Measurements from ENCODE around the gene ARNT2.
A peak's percentile ranks its signal among the peaks of the same experiment; 100 is the strongest.

ARNT2 gene

DNA sequence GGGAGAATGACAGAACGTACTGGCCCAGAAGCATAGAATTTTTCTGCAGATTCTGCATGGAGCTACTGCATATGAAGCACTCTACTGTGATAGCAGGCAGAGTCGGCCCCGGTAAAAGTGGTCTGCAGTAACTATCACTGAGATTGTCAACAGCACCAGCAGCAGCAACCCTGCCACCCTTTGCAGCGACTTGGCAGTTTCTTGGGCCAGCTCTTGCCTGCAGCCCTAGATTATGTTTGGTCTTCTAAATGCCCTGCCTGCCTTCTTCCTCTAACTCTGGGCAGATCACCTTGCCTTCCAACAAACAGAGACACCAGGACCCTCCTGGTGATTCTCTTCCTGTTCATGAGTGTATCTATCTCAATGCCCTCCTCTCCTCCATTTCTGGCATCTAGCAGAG is 161.8 kb downstream of the ARNT2 start:
- H3K4me3 ChIP-seq (ENCODE audit: low read depth, low read length): no peak overlapping the region
- no peak for DNase-seq
- no peaks in the 10 kb centered on the region for H3K36me3 ChIP-seq
- TF ChIP-seq, protein P1, sequence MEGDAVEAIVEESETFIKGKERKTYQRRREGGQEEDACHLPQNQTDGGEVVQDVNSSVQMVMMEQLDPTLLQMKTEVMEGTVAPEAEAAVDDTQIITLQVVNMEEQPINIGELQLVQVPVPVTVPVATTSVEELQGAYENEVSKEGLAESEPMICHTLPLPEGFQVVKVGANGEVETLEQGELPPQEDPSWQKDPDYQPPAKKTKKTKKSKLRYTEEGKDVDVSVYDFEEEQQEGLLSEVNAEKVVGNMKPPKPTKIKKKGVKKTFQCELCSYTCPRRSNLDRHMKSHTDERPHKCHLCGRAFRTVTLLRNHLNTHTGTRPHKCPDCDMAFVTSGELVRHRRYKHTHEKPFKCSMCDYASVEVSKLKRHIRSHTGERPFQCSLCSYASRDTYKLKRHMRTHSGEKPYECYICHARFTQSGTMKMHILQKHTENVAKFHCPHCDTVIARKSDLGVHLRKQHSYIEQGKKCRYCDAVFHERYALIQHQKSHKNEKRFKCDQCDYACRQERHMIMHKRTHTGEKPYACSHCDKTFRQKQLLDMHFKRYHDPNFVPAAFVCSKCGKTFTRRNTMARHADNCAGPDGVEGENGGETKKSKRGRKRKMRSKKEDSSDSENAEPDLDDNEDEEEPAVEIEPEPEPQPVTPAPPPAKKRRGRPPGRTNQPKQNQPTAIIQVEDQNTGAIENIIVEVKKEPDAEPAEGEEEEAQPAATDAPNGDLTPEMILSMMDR (IDR thresholded peaks at IDR 0.05; ENCODE audit: low read depth, low read length): no peak
- no peaks in the 10 kb centered on the region for H3K9me3 ChIP-seq
- no peaks in the 10 kb centered on the region for H3K4me1 ChIP-seq
- no peaks in the 10 kb centered on the region for H3K27me3 ChIP-seq

DNA sequence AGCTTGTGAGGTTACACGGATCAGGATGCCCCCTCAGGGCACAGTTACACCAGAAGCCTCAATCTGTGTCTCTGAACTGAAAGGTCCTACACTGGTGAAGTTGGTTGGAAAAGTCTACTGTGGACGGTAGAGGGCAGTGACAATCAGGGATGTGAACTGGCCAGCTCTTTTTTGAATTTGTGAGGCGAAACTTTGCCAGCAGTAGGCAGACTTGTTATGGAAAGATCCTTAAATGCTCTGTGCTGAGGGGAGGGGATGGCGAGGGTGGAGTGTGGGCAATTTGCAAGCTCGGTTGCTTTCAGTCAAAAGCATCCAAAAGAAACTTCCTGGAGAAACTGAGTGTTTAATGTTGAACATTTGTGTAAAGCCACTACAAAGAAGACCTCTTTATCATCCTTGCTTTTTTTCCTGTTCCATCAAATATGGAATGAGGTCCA is 163.6 kb downstream of the ARNT2 start:
- no peaks in the 10 kb centered on the region for H3K36me3 ChIP-seq
- H3K4me3 ChIP-seq (ENCODE audit: low read depth, low read length): no peak overlapping the region
- peak; percentile 57 for DNase-seq
- no peaks in the 10 kb centered on the region for H3K4me1 ChIP-seq
- no peaks in the 10 kb centered on the region for H3K9me3 ChIP-seq
- no peaks in the 10 kb centered on the region for H3K27me3 ChIP-seq
- TF ChIP-seq, protein P1 (IDR thresholded peaks at IDR 0.05; ENCODE audit: low read depth, low read length): peak; percentile 84

DNA sequence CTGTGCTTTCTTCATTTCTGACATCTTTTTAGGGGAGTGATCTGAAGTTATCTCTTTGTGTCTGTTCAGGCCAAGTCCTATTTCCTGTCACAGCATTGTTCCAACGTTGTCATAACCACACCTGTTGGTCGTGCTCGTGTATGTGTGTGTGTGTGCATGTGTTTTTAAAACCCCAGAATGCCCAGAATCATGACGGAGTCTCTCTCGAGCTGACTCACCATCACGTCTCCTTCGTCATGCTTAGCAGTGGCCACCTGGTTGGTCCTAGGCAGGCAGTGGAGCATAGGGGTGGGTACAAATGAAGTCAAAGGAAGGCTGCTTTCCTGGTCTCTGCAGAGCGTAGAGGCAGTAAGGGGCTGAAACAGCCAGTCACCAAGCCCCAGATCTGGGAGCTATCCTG is 164.1 kb downstream of the ARNT2 start:
- DNase-seq: no peak
- TF ChIP-seq, protein P1 (IDR thresholded peaks at IDR 0.05; ENCODE audit: low read depth, low read length): no peak

DNA sequence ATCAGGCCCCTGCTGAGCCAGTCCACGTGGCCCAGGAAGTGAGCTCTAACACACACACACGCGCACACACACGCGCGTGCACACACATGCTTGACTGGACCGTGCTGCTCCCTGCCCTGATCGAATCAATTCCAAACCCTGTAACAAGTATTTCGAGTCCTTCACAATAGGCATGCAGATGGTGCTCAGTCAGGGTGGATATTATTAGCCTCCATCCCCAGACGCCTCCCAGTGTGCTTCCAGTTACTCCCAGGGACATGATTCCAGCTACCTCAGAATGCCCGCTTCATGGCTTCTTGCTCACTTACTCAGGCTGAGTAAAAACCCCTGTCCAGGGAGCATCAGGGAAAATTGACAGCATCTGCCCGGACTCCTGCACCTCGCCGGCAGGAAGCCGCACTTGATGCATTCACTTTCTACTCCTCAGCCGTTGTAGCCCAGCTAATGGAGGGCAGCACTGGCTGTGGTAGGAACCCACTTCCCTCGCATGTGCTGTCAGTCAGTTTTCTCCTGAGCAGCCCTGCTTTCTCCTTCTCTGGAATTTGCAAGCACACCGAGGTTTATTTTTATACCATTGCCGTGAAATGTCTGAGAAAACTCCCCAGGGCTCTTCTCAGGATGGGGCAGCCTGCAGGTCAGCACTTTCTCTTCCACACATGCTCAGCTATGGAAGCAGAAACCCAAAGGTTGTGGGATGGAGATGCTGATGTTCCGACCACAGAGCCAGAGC is 164.9 kb downstream of the ARNT2 start:
- Histone ChIP-seq H3K4me3 (ENCODE audit: low read depth, low read length) (no peak overlapping the region), H3K4me1 (no peaks in the 10 kb centered on the region), H3K36me3 (no peaks in the 10 kb centered on the region), H3K9me3 (no peaks in the 10 kb centered on the region), H3K27me3 (no peaks in the 10 kb centered on the region)
- TF ChIP-seq, protein P1 (IDR thresholded peaks at IDR 0.05; ENCODE audit: low read depth, low read length): no peak
- DNase-seq: no peak

More for the DNA sequence above, 164.1 kb downstream of the ARNT2 start:
- Histone ChIP-seq H3K4me3 (ENCODE audit: low read depth, low read length) (no peak overlapping the region), H3K9me3 (no peaks in the 10 kb centered on the region), H3K4me1 (no peaks in the 10 kb centered on the region), H3K36me3 (no peaks in the 10 kb centered on the region), H3K27me3 (no peaks in the 10 kb centered on the region)

DNA sequence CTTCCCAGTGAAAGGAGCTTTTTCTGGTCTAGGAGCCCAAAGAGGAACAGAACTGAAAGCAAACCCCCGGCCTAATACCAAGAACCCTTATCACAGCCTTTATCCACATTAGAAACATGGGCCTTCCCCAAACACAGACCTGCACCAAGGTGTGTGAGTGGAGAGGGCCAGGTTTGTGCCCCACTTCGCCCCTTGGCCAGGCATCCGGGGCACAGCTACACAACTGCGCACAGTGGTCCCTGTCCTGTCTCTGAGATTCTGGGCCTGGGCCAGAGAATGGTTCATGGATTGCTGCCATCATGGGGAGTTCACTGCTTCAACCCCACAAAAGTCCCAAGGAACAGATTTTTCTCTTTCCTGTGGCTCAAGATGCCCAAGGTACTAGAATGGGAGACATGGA is 165.5 kb downstream of the ARNT2 start:
- no peaks in the 10 kb centered on the region for H3K36me3 ChIP-seq
- no peaks in the 10 kb centered on the region for H3K27me3 ChIP-seq
- H3K4me3 ChIP-seq (ENCODE audit: low read depth, low read length): no peak overlapping the region
- no peaks in the 10 kb centered on the region for H3K9me3 ChIP-seq
- TF ChIP-seq, protein P1 (IDR thresholded peaks at IDR 0.05; ENCODE audit: low read depth, low read length): no peak
- DNase-seq: no peak
- H3K4me1 ChIP-seq: no peaks in the 10 kb centered on the region

DNA sequence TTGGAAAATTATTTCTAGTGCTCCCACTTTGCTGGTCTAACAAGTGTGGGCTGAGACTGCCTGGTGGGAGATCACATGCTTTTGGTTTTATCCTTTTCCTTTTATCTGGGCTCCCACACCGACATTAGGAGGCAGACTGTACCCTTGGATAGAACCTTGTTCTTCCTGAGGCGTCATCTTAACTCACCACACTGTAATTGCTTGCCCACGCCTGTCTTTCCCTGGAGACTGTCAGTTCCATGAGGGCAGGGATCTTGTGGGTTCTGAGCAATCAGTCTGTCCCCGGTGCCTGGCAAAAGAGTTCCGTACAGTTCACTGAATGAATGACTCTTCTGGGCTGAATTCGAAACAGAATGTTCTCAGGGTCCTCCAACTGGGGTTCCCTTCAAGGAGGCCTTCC is 166.4 kb downstream of the ARNT2 start:
- DNase-seq: no peak
- H3K4me3 ChIP-seq (ENCODE audit: low read depth, low read length): no peak overlapping the region
- no peaks in the 10 kb centered on the region for H3K36me3 ChIP-seq
- TF ChIP-seq, protein P1 (IDR thresholded peaks at IDR 0.05; ENCODE audit: low read depth, low read length): no peak
- H3K4me1 ChIP-seq: no peaks in the 10 kb centered on the region
- no peaks in the 10 kb centered on the region for H3K27me3 ChIP-seq
- no peaks in the 10 kb centered on the region for H3K9me3 ChIP-seq
